ENCODE results near the gene UGP2. TPM values are rescaled to one million over a fixed set of nuclear protein-coding genes. Genes with fewer than 3 reads are reported as not detected.

Gene UGP2
- total and polyA plus RNA-seq, 2 of the 8 experiments (the other 6 are each of a cell fraction or from before 2014, with no cell fraction given), result 278 to 956 TPM

- H3K23me2 ChIP-seq (ENCODE audit: low read depth, low read length), result no peaks in the 10 kb centered on the region
- no peak overlapping the region for H4K91ac ChIP-seq (replicated peaks; ENCODE audit: insufficient read length, low read length)
- no peak overlapping the region for H3K18ac ChIP-seq (ENCODE audit: extremely low read depth, low read length)
- H3K79me1 ChIP-seq (ENCODE audit: low read depth, low read length), result peaks cover 2% of the 10 kb centered on the region; the same call in 1 of the 2 replicates
- H2BK20ac ChIP-seq (ENCODE audit: low read length), result no peak overlapping the region
- FAIRE-seq, result no peak
- no peaks in the 10 kb centered on the region for H3K27me3 ChIP-seq (replicated peaks in 1 of 4; ENCODE audit: control insufficient read depth in 3 of 4, extremely low read depth in 1 of 4, insufficient read depth in 3 of 4, low read length in 3 of 4)
- H2BK15ac ChIP-seq (ENCODE audit: low read length), result no peak overlapping the region
- peaks cover 34 to 37% of the 10 kb centered on the region in 2 experiments for H4K20me1 ChIP-seq (replicated peaks in 1 of 2; ENCODE audit: control insufficient read depth in 1 of 2, insufficient read depth in 2 of 2, low read length in 2 of 2)
- H3K27ac ChIP-seq (ENCODE audit: low read depth, low read length), result no peak overlapping the region
- no peak overlapping the region for H3K56ac ChIP-seq (replicated peaks; ENCODE audit: insufficient read length, low read depth, low read length)
- peaks cover 18 to 97% of the 10 kb centered on the region in 2 experiments for H3K79me2 ChIP-seq (ENCODE audit: control insufficient read depth in 1 of 2, insufficient read depth in 2 of 2, low read length in 2 of 2)
- POLR2A ChIA-PET (ENCODE audit: partially characterized antibody), result interaction anchor here (1.0 to 6.2 kb wide), 13 partner anchors 8 to 177 kb away, joined by 3 to 47 read pairs (median 5); partner anchors contain the start of gene UGP2
- WGBS, 2 experiments (ENCODE audit: extremely low coverage in 1 of 2, insufficient coverage in 1 of 2, insufficient read length in 1 of 2, insufficient replicate concordance in 2 of 2, low coverage in 1 of 2, low lambda C conversion rate in 2 of 2, missing lambda C conversion rate in 1 of 2), result 73% methylated on average over 1 of the region's 1 CpG; no CpG with 5 or more reads in 1 of the 2 experiments
- no peak overlapping the region for H3K4me3 ChIP-seq (ENCODE audit: extremely low read depth in 1 of 4, insufficient read depth in 2 of 4, low read depth in 3 of 4, low read length in 4 of 4)
- H2AFZ ChIP-seq (ENCODE audit: low read length), result no peak overlapping the region
- no peak overlapping the region for H3K14ac ChIP-seq (ENCODE audit: insufficient read length)
- no peak overlapping the region for H4K8ac ChIP-seq (ENCODE audit: extremely low read depth, insufficient read depth, low read length)
- H3K4me2 ChIP-seq (ENCODE audit: insufficient read depth in 1 of 2, low read depth in 2 of 2, low read length in 2 of 2), result no peak overlapping the region
- H2BK120ac ChIP-seq (replicated peaks; ENCODE audit: low read depth, low read length), result no peak overlapping the region
- no peak overlapping the region for H3K4ac ChIP-seq (replicated peaks; ENCODE audit: insufficient read length, low read depth, low read length)
- H2AK5ac ChIP-seq (ENCODE audit: low read depth, low read length), result no peak overlapping the region
- peaks cover 10 to 92% (median 47%) of the 10 kb centered on the region in 4 experiments for H3K36me3 ChIP-seq (ENCODE audit: control insufficient read depth in 2 of 4, insufficient read depth in 4 of 4, low read length in 3 of 4)
- peaks cover 0 to 19% (median 7%) of the 10 kb centered on the region in 4 experiments; a peak in 4 of 7 replicates for H3K4me1 ChIP-seq (replicated peaks in 1 of 4; ENCODE audit: control insufficient read depth in 3 of 4, insufficient read depth in 4 of 4, low read length in 3 of 4)
- TF ChIP-seq POLR2A (IDR thresholded peaks at IDR 0.05; ENCODE audit: control extremely low read depth in 1 of 2, low read depth in 2 of 2, low read length in 2 of 2) (peak; percentile 11 to 76; a peak in 1 of 3 replicates), POLR2AphosphoS5 (IDR thresholded peaks at IDR 0.05; ENCODE audit: low read depth, low read length) (peak; percentile 45; the same call in 1 of the 2 replicates), KDM4A (IDR thresholded peaks at IDR 0.05; ENCODE audit: low read depth, low read length, severe bottlenecking) (no peak), CBX8 (IDR thresholded peaks at IDR 0.05; ENCODE audit: borderline replicate concordance, low read depth, low read length) (no peak)
- H3K9ac ChIP-seq (replicated peaks in 1 of 4; ENCODE audit: extremely low read depth in 1 of 4, low read depth in 3 of 4, low read length in 3 of 4), result no peak overlapping the region
- CTCF ChIA-PET (ENCODE audit: partially characterized antibody), result interaction anchor here (0.7 to 3.1 kb wide), 2 partner anchors 25 to 176 kb away, joined by 4 to 12 read pairs; no protein-coding TSS in a partner anchor
- no peaks in the 10 kb centered on the region for H3K9me3 ChIP-seq (ENCODE audit: insufficient read depth in 2 of 2, low read depth in 1 of 2, low read length in 1 of 2)
- no peak overlapping the region for H2BK5ac ChIP-seq (ENCODE audit: low read depth, low read length)
- H4K5ac ChIP-seq (ENCODE audit: insufficient read length, low read depth, low read length), result no peak overlapping the region
- no peak for DNase-seq (ENCODE audit: low read depth in 1 of 2, low spot score in 2 of 2)
- no peak overlapping the region for H2BK12ac ChIP-seq (ENCODE audit: low read depth, low read length)
- no peak overlapping the region for H3K23ac ChIP-seq (ENCODE audit: insufficient read length)
Measured at GRCh38 chr2:63875131-63875527, 33.4 kb downstream of the UGP2 start.

Data from H1 (cell line).